ENCODE data around the gene C1orf74.

C1orf74 gene

GRCh38 chr1:209736490-209737117 lies 47.8 kb downstream of the C1orf74 start:
- TF ChIP-seq CTCF (IDR thresholded peaks at IDR 0.05; ENCODE audit: low read depth, low read length, missing control alignments) = no peak

DNA sequence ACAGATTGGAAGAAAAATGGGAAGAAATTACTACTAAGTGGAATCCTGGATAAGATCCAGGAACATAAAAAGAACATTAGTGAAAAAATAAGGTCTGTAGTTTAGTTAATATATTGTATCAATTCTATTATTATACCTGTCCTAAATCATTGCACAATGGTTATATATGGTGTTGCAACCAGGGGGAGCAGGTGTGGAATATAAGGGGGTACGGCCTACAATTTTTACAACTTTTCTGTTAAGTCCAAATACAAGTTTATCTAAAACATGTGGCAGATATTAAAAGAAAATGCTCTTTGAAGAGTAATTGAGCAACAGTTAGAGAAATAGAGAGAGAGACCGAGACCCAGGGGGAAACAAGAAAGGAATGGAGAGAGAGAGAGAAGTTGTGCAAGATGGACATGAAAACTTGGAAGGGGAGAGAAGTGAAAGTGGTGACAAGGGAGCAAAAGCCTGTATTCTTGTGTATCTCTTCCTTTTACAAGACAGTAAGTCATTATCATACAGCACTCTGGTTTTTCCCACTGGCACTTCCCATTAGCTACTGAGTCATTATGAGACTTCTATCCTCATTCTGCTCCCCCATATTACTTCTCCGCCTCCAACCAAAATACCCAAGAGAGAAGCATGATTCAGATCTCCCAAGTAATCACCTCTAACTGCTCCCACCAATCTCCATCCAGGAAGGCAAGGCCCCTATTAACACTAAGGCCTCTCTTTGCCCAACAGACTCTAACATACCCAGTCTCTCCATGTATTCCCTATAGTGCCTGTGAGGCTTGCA lies 50.8 kb downstream of the C1orf74 start:
- no peak overlapping the region for H3K4me3 ChIP-seq (ENCODE audit: low read depth, low read length)
- in situ Hi-C loops (cut with HindIII; ENCODE audit: low sequenced_read_pairs) = no loop called here
- no peak for DNase-seq (ENCODE audit: low read depth)
- TF ChIP-seq CTCF (IDR thresholded peaks at IDR 0.05; ENCODE audit: low read depth, low read length, missing control alignments) = no peak

More at GRCh38 chr1:209736490-209737117, 47.8 kb downstream of the C1orf74 start:
- no peak overlapping the region for H3K4me3 ChIP-seq (ENCODE audit: low read depth, low read length)
- no peak for DNase-seq (ENCODE audit: low read depth)
- in situ Hi-C loops (cut with HindIII; ENCODE audit: low sequenced_read_pairs) = no loop called here

GRCh38 chr1:209732725-209733124 lies 51.6 kb downstream of the C1orf74 start:
- no peak for TF ChIP-seq CTCF (IDR thresholded peaks at IDR 0.05; ENCODE audit: low read depth, low read length, missing control alignments)
- in situ Hi-C loops (cut with HindIII; ENCODE audit: low sequenced_read_pairs) = no loop called here
- no peak for DNase-seq (ENCODE audit: low read depth)
- H3K4me3 ChIP-seq (ENCODE audit: low read depth, low read length) = no peak overlapping the region

GRCh38 chr1:209729436-209729835 lies 54.9 kb downstream of the C1orf74 start:
- no peak for DNase-seq (ENCODE audit: low read depth)
- no peak for TF ChIP-seq CTCF (IDR thresholded peaks at IDR 0.05; ENCODE audit: low read depth, low read length, missing control alignments)
- H3K4me3 ChIP-seq (ENCODE audit: low read depth, low read length) = no peak overlapping the region
- in situ Hi-C loops (cut with HindIII; ENCODE audit: low sequenced_read_pairs) = no loop called here

Data from astrocyte of the cerebellum (primary cell).